Muscle of back (tissue), 11 donors: Measurements from ENCODE around the gene CR1L. TPM values are rescaled to one million over a fixed set of nuclear protein-coding genes. Genes with fewer than 3 reads are reported as not detected.
A peak's percentile ranks its signal among the peaks of the same experiment; 100 is the strongest.
"Not testable (repeated sequence)": the region's sequence is repeated elsewhere in the genome, so short reads cannot be mapped to it uniquely, and the experiment has no call there.

Experiments used
- DNase-seq, 3 donors: peaks; one replicate each; pipeline versions ENCODE4 v3.0.0 to v3.0.0-alpha.2; 2013
- polyA plus RNA-seq, 10 donors: library from polyadenylated mRNA; unstranded; fragments of 120-200 nt; gene quantifications; one replicate each; pipeline ENCODE4 v1.2.1, GENCODE V29; 2013; ENCODE audit not compliant: insufficient read length in 10 of 10

Gene CR1L
- polyA plus RNA-seq, 10 donors, result 0.15 to 1.6 (median 0.23) TPM; not detected in 3

GRCh38 chr1:207680590-207681388 is 35.9 kb downstream of the CR1L start:
- peak in 1 of 3 donors; percentile 85 for DNase-seq

GRCh38 chr1:207682872-207683434 is 38.0 kb downstream of the CR1L start:
- not testable (repeated sequence) for DNase-seq

- not testable (repeated sequence) for DNase-seq
Observed at GRCh38 chr1:207690551-207690950, 45.6 kb downstream of the CR1L start.

- no peak for DNase-seq
Observed at GRCh38 chr1:207691010-207691409, 46.1 kb downstream of the CR1L start.

GRCh38 chr1:207691841-207692240 is 46.9 kb downstream of the CR1L start:
- no peak for DNase-seq

GRCh38 chr1:207692291-207692690 is 47.4 kb downstream of the CR1L start:
- DNase-seq, result not testable (repeated sequence)

GRCh38 chr1:207695891-207696290 is 51.0 kb downstream of the CR1L start:
- DNase-seq, result no peak

- DNase-seq, result peak; percentile 23 to 58 (median 35)
Observed at GRCh38 chr1:207698822-207699483, 54.0 kb downstream of the CR1L start.

GRCh38 chr1:207702317-207702716 is 57.4 kb downstream of the CR1L start:
- peak in 1 of 3 donors; percentile 13 for DNase-seq

GRCh38 chr1:207703712-207704111 is 58.8 kb downstream of the CR1L start:
- no peak for DNase-seq

- not testable (repeated sequence) for DNase-seq
Observed at GRCh38 chr1:207708004-207708403, 63.1 kb downstream of the CR1L start.

GRCh38 chr1:207711285-207711684 is 66.4 kb downstream of the CR1L start:
- no peak for DNase-seq

GRCh38 chr1:207712701-207713100 is 67.8 kb downstream of the CR1L start:
- not testable (repeated sequence) for DNase-seq

- no peak for DNase-seq
Observed at GRCh38 chr1:207713529-207713928, 68.6 kb downstream of the CR1L start.

GRCh38 chr1:207719234-207719633 is 74.3 kb downstream of the CR1L start:
- DNase-seq, result no peak

- DNase-seq, result not testable (repeated sequence)
Observed at GRCh38 chr1:207728200-207728858, 83.4 kb downstream of the CR1L start.

- DNase-seq, result not testable (repeated sequence)
Observed at GRCh38 chr1:207737503-207738157, 92.7 kb downstream of the CR1L start.

- not testable (repeated sequence) for DNase-seq
Observed at GRCh38 chr1:207738158-207738659, 93.3 kb downstream of the CR1L start.

GRCh38 chr1:207740207-207740606 is 95.3 kb downstream of the CR1L start:
- no peak for DNase-seq

GRCh38 chr1:207742850-207743555 is 98.1 kb downstream of the CR1L start:
- no peak for DNase-seq
